GM18526 (cell line): ENCODE measurements around the gene SORBS2.

Experiments
- POLR2A ChIP-seq: IDR thresholded peaks from 3 replicates; pipeline ENCODE4 v1.6.1; 2011; ENCODE audit not compliant: insufficient read length; ENCODE audit errors: extremely low read depth

SORBS2 gene

DNA sequence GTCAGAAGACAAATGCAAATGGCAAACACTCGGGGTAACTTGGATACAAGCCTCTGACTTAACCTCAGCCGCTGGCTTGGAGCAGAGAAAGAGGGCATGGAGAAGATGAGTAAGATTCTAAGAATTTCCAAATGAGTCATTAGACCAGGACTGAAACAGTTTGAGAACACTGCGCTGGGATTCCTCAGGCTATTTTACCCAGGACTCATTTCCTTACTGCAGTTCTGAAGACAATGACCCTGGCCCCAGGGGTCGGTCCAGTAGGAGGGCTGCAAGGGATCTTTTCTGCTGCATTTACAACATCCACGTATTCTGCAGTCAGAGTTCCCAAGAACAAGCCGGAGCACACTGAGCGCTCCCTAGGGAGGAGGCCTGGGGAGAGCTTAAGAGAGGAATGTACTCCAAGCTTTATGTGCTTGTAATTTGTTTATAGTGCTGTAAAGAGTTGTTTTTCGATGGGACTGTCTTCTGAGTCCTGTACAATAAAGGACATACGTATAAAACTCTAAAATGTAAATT, 27.3 kb upstream of the SORBS2 start:
- no peak for TF ChIP-seq POLR2A

DNA sequence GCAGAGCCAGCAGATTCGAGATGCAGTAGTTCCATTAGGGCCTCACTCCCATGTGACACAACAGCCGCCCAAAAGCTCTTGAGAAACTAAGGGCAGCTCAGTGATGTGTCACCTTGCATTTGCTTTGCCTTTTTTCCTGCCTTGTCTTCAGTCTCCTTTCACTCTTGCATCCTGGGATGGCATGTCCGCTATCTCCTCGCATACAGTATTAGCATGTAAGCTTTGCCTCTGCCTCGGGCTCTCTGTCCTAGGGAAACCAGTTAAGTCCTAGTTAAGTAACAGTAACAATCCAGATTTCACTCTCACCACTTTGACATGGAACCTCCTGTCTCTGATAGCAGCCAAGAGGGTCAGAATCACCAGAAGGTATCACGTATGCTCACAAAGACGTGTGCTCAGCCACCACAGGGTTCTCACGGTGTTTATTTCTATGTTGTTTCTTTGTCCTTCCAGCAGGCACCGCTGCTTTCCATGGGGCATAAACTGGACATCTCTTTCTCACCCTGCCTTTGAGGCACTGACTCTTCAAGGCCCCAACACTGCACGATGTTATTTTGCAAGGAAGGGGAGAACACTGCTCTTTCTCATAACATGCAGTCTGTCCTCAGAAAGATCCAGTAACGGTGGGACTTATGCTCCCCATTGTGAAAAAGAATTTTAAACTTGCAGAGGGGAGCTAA, 26.7 kb upstream of the SORBS2 start:
- no peak for TF ChIP-seq POLR2A

DNA sequence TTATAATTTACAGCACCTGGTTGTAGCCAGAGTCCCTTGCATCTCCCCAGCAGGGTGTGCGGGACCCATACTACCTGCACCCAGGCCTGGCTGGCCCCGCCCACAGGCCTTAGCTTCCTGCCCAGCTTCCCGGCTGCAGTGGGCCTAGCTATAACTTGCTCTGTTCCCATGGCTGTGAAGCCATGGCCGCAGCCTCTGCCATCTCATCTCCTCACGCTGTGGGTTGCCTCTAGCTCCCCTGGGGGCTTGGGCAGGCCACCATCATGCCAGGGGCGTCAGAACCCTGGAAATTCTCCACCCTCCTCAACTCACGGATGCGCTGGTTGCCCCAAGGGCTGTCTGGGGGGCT, 26.1 kb upstream of the SORBS2 start:
- no peak for TF ChIP-seq POLR2A

DNA sequence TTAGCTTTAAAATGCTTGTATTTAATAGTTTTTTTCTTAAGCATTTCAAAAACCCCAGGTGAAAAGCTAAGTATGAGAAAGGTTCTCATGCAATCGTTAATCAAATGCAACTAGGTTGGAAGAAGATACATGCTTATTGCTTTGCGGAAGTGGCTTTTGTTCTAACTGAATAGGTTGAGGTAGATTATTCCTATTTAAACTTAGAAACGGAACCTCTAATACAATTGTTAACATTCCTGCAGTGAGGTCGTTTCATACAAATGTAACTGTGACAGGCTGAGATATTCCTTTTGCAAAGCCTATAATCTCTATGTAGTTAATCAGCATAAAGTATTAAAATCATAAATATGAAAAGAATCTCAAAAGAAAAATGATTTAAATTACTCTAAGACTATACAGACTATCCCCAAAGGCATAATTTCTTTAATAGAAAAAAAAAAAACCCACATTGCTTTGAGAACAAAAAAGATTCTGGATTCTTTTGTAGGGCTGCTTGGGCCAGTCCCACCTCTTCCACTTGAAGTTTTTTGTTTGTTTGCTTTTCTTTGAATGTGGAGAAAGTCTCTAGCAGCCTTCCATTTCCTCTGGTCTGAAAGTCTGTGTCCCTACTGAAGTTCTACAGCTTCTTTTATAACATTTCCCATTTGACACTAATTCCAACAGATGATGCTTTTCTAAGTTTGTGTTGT, 25.6 kb upstream of the SORBS2 start:
- no peak for TF ChIP-seq POLR2A

DNA sequence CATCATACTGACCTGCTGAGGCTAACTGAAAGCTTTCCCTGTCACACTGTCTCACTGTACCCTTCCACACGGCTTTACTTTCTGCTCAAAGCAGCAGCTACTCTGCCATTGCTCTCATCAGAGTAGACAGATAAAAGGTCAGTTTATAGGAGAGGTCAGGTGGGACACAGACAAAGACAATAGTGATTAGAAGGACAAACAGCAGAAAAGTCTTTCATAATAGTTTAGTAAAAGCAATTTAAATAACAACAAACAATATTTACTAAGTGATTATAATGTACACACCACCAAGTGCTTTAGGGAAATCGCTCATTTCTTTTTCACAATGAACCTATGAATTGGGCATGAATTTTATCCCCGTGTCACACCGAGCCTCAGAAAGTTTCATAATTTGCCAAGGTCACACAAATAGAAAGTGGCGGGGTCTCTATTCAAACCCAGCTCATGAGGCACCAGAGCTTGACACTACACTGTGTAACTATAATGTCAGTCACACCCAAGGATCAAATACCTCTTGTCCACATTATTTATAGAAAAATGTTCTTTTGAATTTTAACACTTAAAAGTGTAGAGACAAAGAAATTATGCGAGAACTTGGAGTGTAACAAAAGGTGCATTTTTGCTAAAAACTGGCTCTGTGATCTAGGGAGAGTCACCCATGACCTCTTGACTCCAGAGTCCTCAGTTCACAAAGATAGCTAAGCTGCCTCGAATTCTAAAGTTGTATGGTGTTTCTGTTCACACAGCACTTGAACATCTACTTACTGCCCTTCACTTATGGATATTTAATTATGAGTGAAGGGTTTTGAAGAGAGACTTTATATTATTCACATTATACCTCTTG, 24.5 kb upstream of the SORBS2 start:
- TF ChIP-seq POLR2A = no peak

DNA sequence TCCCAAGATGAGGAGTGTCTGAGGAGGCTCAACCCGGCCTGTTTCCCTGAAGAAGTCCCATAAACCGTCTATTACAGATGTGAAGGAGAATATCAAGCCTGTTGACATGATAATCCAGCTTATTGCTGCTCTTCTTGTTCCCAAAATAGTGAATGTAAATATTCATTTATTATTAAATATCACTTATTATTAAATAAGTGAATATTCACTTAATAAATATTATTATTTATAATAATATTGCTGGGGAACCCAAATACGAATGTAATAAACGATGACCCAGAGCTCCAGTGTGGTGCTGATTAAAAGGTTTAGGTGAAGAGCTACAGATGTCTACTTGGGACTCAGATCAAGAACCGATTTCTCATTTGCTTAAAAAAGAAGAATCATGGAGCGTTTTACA, 23.8 kb upstream of the SORBS2 start:
- no peak for TF ChIP-seq POLR2A

DNA sequence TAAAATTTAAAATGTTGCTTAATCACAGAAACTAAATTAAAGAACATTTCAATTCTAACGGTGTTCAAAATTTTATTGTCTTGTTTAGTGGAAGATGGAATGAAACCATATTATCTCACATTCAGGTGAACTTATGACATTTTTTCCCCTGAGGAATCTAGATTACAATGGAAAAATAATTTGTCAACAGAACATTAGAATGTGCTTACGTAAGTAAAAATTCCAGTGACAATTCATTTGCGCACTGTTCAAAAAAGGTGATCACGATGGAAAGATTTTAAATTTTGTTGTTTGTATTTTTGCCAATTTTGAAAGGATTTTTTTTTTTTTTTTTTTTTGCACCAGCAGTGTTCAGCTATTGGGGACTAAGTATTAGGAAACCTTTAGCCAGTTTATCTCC, 23.3 kb upstream of the SORBS2 start:
- no peak for TF ChIP-seq POLR2A

DNA sequence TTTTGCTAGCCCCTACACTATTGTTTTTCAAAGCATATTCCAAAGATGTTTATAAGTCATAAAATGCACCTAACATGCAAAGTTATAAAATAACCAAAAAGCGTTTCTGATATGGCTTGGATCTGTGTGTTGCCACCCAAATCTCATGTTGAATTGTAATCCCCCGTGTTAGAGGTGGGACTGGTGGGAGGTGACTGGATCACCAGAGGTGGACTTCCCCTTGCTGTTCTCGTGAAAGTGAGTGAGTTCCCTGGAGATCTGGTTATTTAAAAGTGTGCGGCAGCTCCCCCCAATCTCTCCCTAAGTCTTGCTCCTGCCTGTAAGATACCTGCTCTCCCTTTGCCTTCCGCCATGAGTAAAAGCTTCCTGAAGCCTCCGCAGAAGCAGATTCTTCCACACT, 22.8 kb upstream of the SORBS2 start:
- TF ChIP-seq POLR2A = no peak

DNA sequence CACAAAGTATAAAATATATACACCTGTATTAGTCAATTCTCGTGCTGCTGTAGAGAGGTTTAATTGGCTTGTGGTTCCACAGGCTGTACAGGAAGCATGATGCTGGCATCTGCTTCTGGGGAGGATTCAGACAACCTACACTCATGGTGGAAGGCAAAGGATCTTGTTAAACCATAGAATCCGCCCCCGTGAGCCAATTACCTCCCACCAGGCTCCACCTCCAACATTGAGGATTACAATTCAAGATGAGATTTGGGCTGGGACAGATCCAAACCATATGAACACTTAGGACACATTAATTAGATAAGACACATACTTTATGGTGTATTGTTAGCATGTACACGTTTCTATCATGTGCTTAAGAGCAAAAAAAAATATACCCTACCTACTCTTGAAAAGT, 22.1 kb upstream of the SORBS2 start:
- TF ChIP-seq POLR2A = no peak

DNA sequence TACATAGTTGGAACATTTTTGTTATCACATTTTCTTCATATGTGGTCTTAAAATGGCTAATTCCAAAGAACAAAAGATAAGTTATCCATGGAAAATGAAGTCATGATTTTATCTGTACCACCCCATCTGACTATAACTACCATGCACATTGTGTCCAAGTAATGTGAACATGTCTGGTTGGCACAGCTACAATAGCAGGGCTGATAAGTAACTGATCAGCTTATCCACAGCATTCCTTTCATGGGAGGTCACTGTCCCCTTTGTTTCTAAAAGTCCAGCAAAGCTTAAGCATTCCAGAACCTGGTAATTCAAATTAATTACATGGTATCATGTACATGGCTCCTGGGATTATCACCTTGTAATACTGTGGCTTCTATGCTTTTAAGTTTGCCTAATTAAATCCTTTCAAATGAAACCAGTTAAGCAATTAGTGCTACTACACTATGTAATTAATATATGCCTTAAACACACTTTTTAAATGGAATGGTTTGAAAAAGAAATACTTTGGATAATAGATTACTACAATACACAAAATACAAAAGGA, 21.1 kb upstream of the SORBS2 start:
- TF ChIP-seq POLR2A = no peak

DNA sequence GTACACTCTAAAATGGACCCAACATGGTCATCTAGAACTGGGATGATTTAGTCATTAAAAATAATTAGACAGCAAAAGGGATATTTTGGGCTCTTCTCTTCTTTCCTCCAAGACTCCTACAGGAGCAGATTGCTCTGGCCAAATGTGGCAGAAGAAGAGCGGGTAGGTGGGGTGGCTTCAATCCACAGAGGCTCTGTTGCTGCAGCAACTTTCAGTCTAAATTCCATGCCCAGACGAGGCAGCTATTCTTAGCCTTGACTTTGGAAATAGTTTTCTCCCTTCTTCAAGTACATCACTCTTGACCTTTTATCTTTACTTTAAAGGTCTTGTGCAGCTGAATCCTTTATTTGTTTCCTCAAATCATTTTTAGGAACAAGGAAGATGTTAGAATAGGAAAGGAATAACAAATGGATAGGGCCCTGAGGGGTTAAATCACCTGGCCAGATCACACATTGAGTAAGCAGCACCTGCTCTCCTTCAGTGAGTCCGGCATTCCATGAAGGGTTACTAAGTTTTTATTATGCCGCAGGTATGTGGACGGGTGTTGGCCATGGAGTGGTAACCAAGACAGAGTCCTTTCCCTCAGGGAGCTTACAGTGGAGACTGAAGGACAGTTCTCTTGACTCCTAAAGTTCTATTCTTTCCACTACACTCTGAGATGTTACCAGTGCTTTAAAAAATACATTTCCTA, 19.3 kb upstream of the SORBS2 start:
- no peak for TF ChIP-seq POLR2A

DNA sequence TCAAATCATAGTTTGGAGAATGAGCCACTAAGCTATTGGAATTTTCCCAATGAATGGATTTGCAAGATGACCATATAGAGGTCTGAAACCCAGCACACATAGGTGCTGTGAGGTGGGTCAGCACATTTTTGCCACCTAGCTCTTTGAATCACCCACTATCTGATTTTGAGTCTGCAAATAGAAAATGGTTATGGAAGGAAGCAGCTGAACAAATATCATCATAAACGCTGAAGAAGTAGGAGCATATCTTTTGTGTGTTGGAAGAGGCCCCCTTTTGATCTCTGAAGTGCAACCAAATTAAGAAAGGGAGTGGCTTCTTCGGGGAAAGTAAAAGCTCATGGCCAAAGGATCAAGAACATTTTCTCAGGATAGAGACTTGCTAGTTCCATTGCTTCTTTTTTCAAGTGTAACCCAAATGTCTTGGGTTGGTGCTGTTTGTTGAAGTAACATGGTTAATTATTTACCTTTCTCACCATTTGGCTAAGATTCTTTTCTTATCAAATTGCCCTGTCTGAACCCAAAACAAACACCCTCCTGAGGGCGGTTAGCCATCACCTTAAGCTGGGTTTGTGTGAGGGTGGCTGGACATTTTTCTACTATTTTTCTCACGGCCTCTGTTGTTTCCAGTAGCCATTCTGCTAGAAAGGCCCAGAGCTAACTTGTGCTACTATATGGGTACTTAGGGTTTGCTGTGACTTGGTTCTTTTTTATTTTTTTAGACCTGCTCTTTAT, 18.4 kb upstream of the SORBS2 start:
- no peak for TF ChIP-seq POLR2A

DNA sequence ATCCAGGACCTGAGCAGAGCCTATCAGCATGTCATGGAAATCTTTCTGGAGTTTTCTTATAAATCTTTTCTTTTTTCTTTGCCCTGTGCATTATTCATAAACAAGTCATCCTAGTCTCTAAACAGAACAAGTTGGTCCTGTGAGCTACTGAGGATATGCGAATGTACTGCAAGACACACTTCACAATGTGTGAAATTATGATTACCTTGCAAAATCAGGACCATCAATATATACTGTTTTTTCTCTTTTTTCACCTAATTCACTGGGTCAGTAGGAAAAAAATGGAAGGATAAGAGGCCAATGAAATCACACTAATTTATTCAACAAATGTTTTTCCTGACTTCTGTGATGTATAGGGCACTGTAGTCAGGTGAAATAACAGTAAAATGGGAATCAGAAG, 14.4 kb upstream of the SORBS2 start:
- no peak for TF ChIP-seq POLR2A

DNA sequence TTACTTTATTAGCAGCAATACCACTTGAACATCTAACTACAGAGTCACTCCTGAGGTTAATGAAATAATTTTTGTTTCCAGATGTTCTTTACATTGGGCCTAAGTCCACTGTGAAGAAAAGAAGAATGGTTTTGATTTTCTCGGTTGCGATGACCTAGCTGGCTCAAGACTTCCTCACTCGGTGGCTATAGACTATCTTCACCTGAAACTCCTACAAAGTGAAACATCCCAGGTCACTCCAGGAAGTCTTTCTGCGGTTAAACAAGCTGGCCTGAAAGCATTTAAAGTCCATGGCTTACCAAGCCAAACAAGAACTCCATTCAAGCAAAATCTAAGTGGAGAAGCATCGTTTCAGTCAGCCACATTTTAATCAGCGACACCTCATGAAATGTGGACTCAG, 13.7 kb upstream of the SORBS2 start:
- no peak for TF ChIP-seq POLR2A
